Activated CD8-positive, alpha-beta T cell treated with anti-CD3 and anti-CD28 coated beads, Interleukin-2, amount 10 ng/mL, durations not matched to agents 7 days and 5 days (primary cell): ENCODE measurements around the gene LPAR2. TPM values are rescaled to one million over a fixed set of nuclear protein-coding genes. Genes with fewer than 3 reads are reported as not detected.
A peak's percentile ranks its signal among the peaks of the same experiment; 100 is the strongest.

Experiments
- ATAC-seq: fragments of 150-1000 bp; cut with Tn5 transposase; one replicate; pipeline ENCODE4 v1.10.0; 2021; ENCODE audit warnings: moderate library complexity
- CTCF ChIA-PET: fragments of 350-600 bp; sonication (Branson Sonifier 250); formaldehyde crosslinking; loops from one replicate; lab custom pipeline; 2021; ENCODE audit warnings: antibody characterized with exemption; lab: Charles Lee
- POLR2A ChIA-PET: fragments of 350-600 bp; sonication (Branson Sonifier 250); formaldehyde crosslinking; loops from one replicate; lab custom pipeline; 2021; ENCODE audit warnings: antibody characterized with exemption; lab: Charles Lee
- DNase-seq: peaks from one replicate; pipeline ENCODE4 v3.0.0-alpha.2; 2020
- H3K27ac Mint-ChIP-seq: one replicate; pipeline ENCODE4 v1.8.0; 2021; ENCODE audit warnings: mild to moderate bottlenecking, mixed read lengths
- H3K27me3 Mint-ChIP-seq: one replicate; pipeline ENCODE4 v1.8.0; 2021; ENCODE audit warnings: low read depth, mixed read lengths
- H3K36me3 Mint-ChIP-seq: one replicate; pipeline ENCODE4 v1.8.0; 2021; ENCODE audit warnings: low read depth, mixed read lengths
- H3K4me1 Mint-ChIP-seq: one replicate; pipeline ENCODE4 v1.8.0; 2021; ENCODE audit warnings: low read depth, mixed read lengths
- H3K4me3 Mint-ChIP-seq: one replicate; pipeline ENCODE4 v1.8.0; 2021; ENCODE audit warnings: mild to moderate bottlenecking, mixed read lengths
- H3K9me3 Mint-ChIP-seq: one replicate; pipeline ENCODE4 v1.8.0; 2022; ENCODE audit warnings: mixed read lengths; ENCODE audit not compliant: insufficient read depth
- total RNA-seq, 2 experiments: library from RNA; stranded (reverse); gene quantifications; one replicate each; pipeline ENCODE4 v1.2.3, GENCODE V29; 2021

The LPAR2 gene
- total RNA-seq, 2 experiments from 2014 or later, result 44.8 to 50.8 TPM

- ATAC-seq (no peak), DNase-seq (no peak)
- no peak overlapping the region for H3K4me3 Mint-ChIP-seq
- CTCF ChIA-PET, result no interaction called here
- POLR2A ChIA-PET, result interaction anchor here (1.0 kb wide), 1 partner anchor 25 kb away, joined by 3 read pairs; the partner anchor contains the start of gene PBX4
- peaks cover 81% of the 10 kb centered on the region for H3K4me1 Mint-ChIP-seq
- H3K27me3 Mint-ChIP-seq, result no peaks in the 10 kb centered on the region
- no peaks in the 10 kb centered on the region for H3K9me3 Mint-ChIP-seq
- peaks cover 70% of the 10 kb centered on the region for H3K36me3 Mint-ChIP-seq
- peak overlapping the region; percentile 73 for H3K27ac Mint-ChIP-seq
Measured at GRCh38 chr19:19592690-19593089, 35.3 kb downstream of the LPAR2 start.

- Mint-ChIP-seq H3K4me1 (peaks cover 74% of the 10 kb centered on the region), H3K4me3 (peak overlapping the region; percentile 52), H3K9me3 (no peaks in the 10 kb centered on the region), H3K27me3 (no peaks in the 10 kb centered on the region), H3K27ac (peak overlapping the region; percentile 79), H3K36me3 (peaks cover 64% of the 10 kb centered on the region)
- ATAC-seq (peak; percentile 62), DNase-seq (peak; percentile 67)
- ChIA-PET POLR2A (interaction anchor here (0.6 to 2.5 kb wide), 7 partner anchors 11 to 275 kb away, joined by 3 to 12 read pairs (median 4); partner anchors contain the start of genes PBX4 and ZNF101), CTCF (interaction anchor here (1.1 to 4.8 kb wide), 6 partner anchors 11 to 59 kb away, joined by 3 to 27 read pairs (median 8); partner anchors contain the start of gene GMIP)
Measured at GRCh38 chr19:19591133-19591825, 36.7 kb downstream of the LPAR2 start.

GRCh38 chr19:19588546-19588945 lies 39.5 kb downstream of the LPAR2 start:
- peak overlapping the region; percentile 81 for H3K27ac Mint-ChIP-seq
- no peak overlapping the region for H3K4me3 Mint-ChIP-seq
- no peak for ATAC-seq
- H3K4me1 Mint-ChIP-seq, result peaks cover 73% of the 10 kb centered on the region
- no peaks in the 10 kb centered on the region for H3K9me3 Mint-ChIP-seq
- no peak for DNase-seq
- ChIA-PET CTCF (interaction anchor here (1.1 to 4.8 kb wide), 2 partner anchors 18 to 34 kb away, joined by 3 to 27 read pairs; no protein-coding TSS in a partner anchor), POLR2A (interaction anchor here (1.4 kb wide), 1 partner anchor 29 kb away, joined by 3 read pairs; no protein-coding TSS in a partner anchor)
- peaks cover 60% of the 10 kb centered on the region for H3K36me3 Mint-ChIP-seq
- H3K27me3 Mint-ChIP-seq, result no peaks in the 10 kb centered on the region

GRCh38 chr19:19587771-19588170 lies 40.2 kb downstream of the LPAR2 start:
- peaks cover 72% of the 10 kb centered on the region for H3K4me1 Mint-ChIP-seq

GRCh38 chr19:19584356-19584755 lies 43.7 kb downstream of the LPAR2 start:
- H3K4me3 Mint-ChIP-seq, result no peak overlapping the region
- no peaks in the 10 kb centered on the region for H3K9me3 Mint-ChIP-seq
- H3K4me1 Mint-ChIP-seq, result peaks cover 73% of the 10 kb centered on the region
- DNase-seq, result no peak
- H3K36me3 Mint-ChIP-seq, result peaks cover 35% of the 10 kb centered on the region
- H3K27ac Mint-ChIP-seq, result no peak overlapping the region
- H3K27me3 Mint-ChIP-seq, result no peaks in the 10 kb centered on the region
- CTCF ChIA-PET, result interaction anchor here (1.0 to 1.6 kb wide), 2 partner anchors 30 to 52 kb away, joined by 4 to 5 read pairs; no protein-coding TSS in a partner anchor
- no peak for ATAC-seq
- POLR2A ChIA-PET, result no interaction called here

More at GRCh38 chr19:19587771-19588170, 40.2 kb downstream of the LPAR2 start:
- ATAC-seq (no peak), DNase-seq (no peak)
- Mint-ChIP-seq H3K27me3 (no peaks in the 10 kb centered on the region), H3K4me3 (no peak overlapping the region), H3K36me3 (peaks cover 53% of the 10 kb centered on the region), H3K27ac (peak overlapping the region; percentile 81), H3K9me3 (no peaks in the 10 kb centered on the region)
- CTCF ChIA-PET, result interaction anchor here (1.1 to 4.8 kb wide), 3 partner anchors 15 to 34 kb away, joined by 3 to 27 read pairs (median 3); no protein-coding TSS in a partner anchor
- POLR2A ChIA-PET, result interaction anchor here (1.3 kb wide), 1 partner anchor 27 kb away, joined by 7 read pairs; no protein-coding TSS in a partner anchor

- ATAC-seq, result no peak
- no peaks in the 10 kb centered on the region for H3K9me3 Mint-ChIP-seq
- H3K4me1 Mint-ChIP-seq, result peaks cover 55% of the 10 kb centered on the region
- DNase-seq, result no peak
- H3K4me3 Mint-ChIP-seq, result no peak overlapping the region
- no peaks in the 10 kb centered on the region for H3K27me3 Mint-ChIP-seq
- POLR2A ChIA-PET, result no interaction called here
- H3K36me3 Mint-ChIP-seq, result peaks cover 23% of the 10 kb centered on the region
- no peak overlapping the region for H3K27ac Mint-ChIP-seq
- CTCF ChIA-PET, result interaction anchor here (2.1 to 2.5 kb wide), 2 partner anchors 29 to 50 kb away, joined by 10 to 11 read pairs; no protein-coding TSS in a partner anchor
Measured at GRCh38 chr19:19582471-19582870, 45.5 kb downstream of the LPAR2 start.

- no peak overlapping the region for H3K4me3 Mint-ChIP-seq
- ChIA-PET CTCF (interaction anchor here (2.5 to 3.6 kb wide), 2 partner anchors 28 to 49 kb away, joined by 10 to 15 read pairs; no protein-coding TSS in a partner anchor), POLR2A (no interaction called here)
- H3K4me1 Mint-ChIP-seq, result peaks cover 54% of the 10 kb centered on the region
- H3K9me3 Mint-ChIP-seq, result no peaks in the 10 kb centered on the region
- no peak for DNase-seq
- no peaks in the 10 kb centered on the region for H3K27me3 Mint-ChIP-seq
- no peak for ATAC-seq
- H3K27ac Mint-ChIP-seq, result peak overlapping the region; percentile 82
- peaks cover 23% of the 10 kb centered on the region for H3K36me3 Mint-ChIP-seq
Measured at GRCh38 chr19:19581391-19581790, 46.6 kb downstream of the LPAR2 start.

GRCh38 chr19:19580418-19580817 lies 47.6 kb downstream of the LPAR2 start:
- no peak for DNase-seq
- H3K27me3 Mint-ChIP-seq, result no peaks in the 10 kb centered on the region
- H3K9me3 Mint-ChIP-seq, result no peaks in the 10 kb centered on the region
- ChIA-PET POLR2A (interaction anchor here (1.0 kb wide), 1 partner anchor 10 kb away, joined by 4 read pairs; no protein-coding TSS in a partner anchor), CTCF (interaction anchor here (3.6 kb wide), 1 partner anchor 27 kb away, joined by 15 read pairs; no protein-coding TSS in a partner anchor)
- H3K4me3 Mint-ChIP-seq, result no peak overlapping the region
- peak overlapping the region; percentile 71 for H3K27ac Mint-ChIP-seq
- H3K4me1 Mint-ChIP-seq, result peaks cover 48% of the 10 kb centered on the region
- peaks cover 24% of the 10 kb centered on the region for H3K36me3 Mint-ChIP-seq
- ATAC-seq, result no peak

GRCh38 chr19:19579533-19580361 lies 48.3 kb downstream of the LPAR2 start:
- no peaks in the 10 kb centered on the region for H3K9me3 Mint-ChIP-seq
- H3K27ac Mint-ChIP-seq, result no peak overlapping the region
- no peaks in the 10 kb centered on the region for H3K27me3 Mint-ChIP-seq
- POLR2A ChIA-PET, result interaction anchor here (1.0 kb wide), 1 partner anchor 11 kb away, joined by 4 read pairs; no protein-coding TSS in a partner anchor
- peaks cover 46% of the 10 kb centered on the region for H3K4me1 Mint-ChIP-seq
- no peak overlapping the region for H3K4me3 Mint-ChIP-seq
- H3K36me3 Mint-ChIP-seq, result peaks cover 24% of the 10 kb centered on the region
- no peak for DNase-seq
- CTCF ChIA-PET, result interaction anchor here (3.6 kb wide), 1 partner anchor 26 kb away, joined by 15 read pairs; no protein-coding TSS in a partner anchor
- ATAC-seq, result no peak

- no peak for ATAC-seq
- no peak for DNase-seq
- Mint-ChIP-seq H3K4me1 (peaks cover 35% of the 10 kb centered on the region), H3K36me3 (peaks cover 21% of the 10 kb centered on the region), H3K4me3 (no peak overlapping the region), H3K9me3 (no peaks in the 10 kb centered on the region), H3K27ac (no peak overlapping the region), H3K27me3 (no peaks in the 10 kb centered on the region)
- ChIA-PET POLR2A (no interaction called here), CTCF (interaction anchor here (0.9 to 3.6 kb wide), 4 partner anchors 9 to 73 kb away, joined by 3 to 15 read pairs (median 4); partner anchors contain the start of gene GMIP)
Measured at GRCh38 chr19:19578252-19578651, 49.8 kb downstream of the LPAR2 start.

GRCh38 chr19:19575411-19575810 lies 52.6 kb downstream of the LPAR2 start:
- peaks cover 8% of the 10 kb centered on the region for H3K4me1 Mint-ChIP-seq
- H3K4me3 Mint-ChIP-seq, result no peak overlapping the region
- H3K36me3 Mint-ChIP-seq, result peaks cover 17% of the 10 kb centered on the region
- peak overlapping the region; percentile 1 for H3K27ac Mint-ChIP-seq
- ATAC-seq (no peak), DNase-seq (no peak)
- no peaks in the 10 kb centered on the region for H3K9me3 Mint-ChIP-seq
- ChIA-PET POLR2A (interaction anchor here (0.8 kb wide), 1 partner anchor 42 kb away, joined by 3 read pairs; no protein-coding TSS in a partner anchor), CTCF (interaction anchor here (1.3 kb wide), 1 partner anchor 21 kb away, joined by 4 read pairs; no protein-coding TSS in a partner anchor)
- no peaks in the 10 kb centered on the region for H3K27me3 Mint-ChIP-seq
